Loucy (cell line): ENCODE data around the gene FOXO4.

Source experiments
- H2AFZ ChIP-seq: fragments of 200-600 bp; sonication (generic); 2 replicates; pipeline ENCODE4 v1.6.0; 2016; ENCODE audit warnings: antibody characterized with exemption, mild to moderate bottlenecking, low read length, moderate library complexity
- H3F3A ChIP-seq: fragments of 200-600 bp; 2 replicates; pipeline ENCODE4 v1.6.0; 2016; ENCODE audit warnings: antibody characterized with exemption, low read depth, mild to moderate bottlenecking
- H3K27me3 ChIP-seq: fragments of 200-600 bp; sonication (generic); 2 replicates; pipeline ENCODE4 v1.6.1; 2014; ENCODE audit warnings: low read length, mild to moderate bottlenecking; ENCODE audit not compliant: insufficient read depth, poor library complexity, severe bottlenecking
- H3K36me3 ChIP-seq: fragments of 200-600 bp; sonication (generic); 2 replicates; pipeline ENCODE4 v1.6.1; 2016; ENCODE audit warnings: low read length; ENCODE audit not compliant: insufficient read depth
- H3K4me1 ChIP-seq: fragments of 200-600 bp; sonication (generic); 2 replicates; pipeline ENCODE4 v1.5.1; 2014; ENCODE audit warnings: low read length, mild to moderate bottlenecking; ENCODE audit not compliant: insufficient read depth, poor library complexity, severe bottlenecking
- H3K4me2 ChIP-seq: fragments of 200-600 bp; sonication (generic); 2 replicates; pipeline ENCODE4 v1.6.0; 2014; ENCODE audit warnings: antibody characterized with exemption, low read length, low read depth, mild to moderate bottlenecking; ENCODE audit not compliant: poor library complexity, severe bottlenecking
- H3K4me3 ChIP-seq: fragments of 200-600 bp; sonication (generic); 2 replicates; pipeline ENCODE4 v1.5.1; 2014; ENCODE audit warnings: low read length, mild to moderate bottlenecking, mixed read lengths; ENCODE audit not compliant: poor library complexity, severe bottlenecking
- H3K79me2 ChIP-seq: fragments of 200-600 bp; sonication (generic); 2 replicates; pipeline ENCODE4 v1.6.1; 2014; ENCODE audit warnings: low read length; ENCODE audit not compliant: insufficient read depth
- H3K9ac ChIP-seq: fragments of 200-600 bp; sonication (generic); 2 replicates; pipeline ENCODE4 v1.6.0; 2014; ENCODE audit warnings: mild to moderate bottlenecking, low read depth, low read length, moderate library complexity; ENCODE audit not compliant: poor library complexity, severe bottlenecking
- H3K9me2 ChIP-seq: fragments of 200-600 bp; sonication (generic); replicated peaks from 2 replicates; pipeline ENCODE4 v1.6.1; 2016; ENCODE audit warnings: low read depth, low read length, mixed read lengths
- H3K9me3 ChIP-seq: fragments of 200-600 bp; sonication (generic); 2 replicates; pipeline ENCODE4 v1.6.1; 2014; ENCODE audit warnings: mild to moderate bottlenecking, antibody characterized with exemption, low read length, low read depth; ENCODE audit not compliant: insufficient read depth
- H4K20me1 ChIP-seq: fragments of 200-600 bp; sonication (generic); 2 replicates; pipeline ENCODE4 v1.6.0; 2014; ENCODE audit warnings: antibody characterized with exemption, low read length, mild to moderate bottlenecking; ENCODE audit not compliant: insufficient read depth, poor library complexity, severe bottlenecking
- CTCF ChIP-seq: fragments of 200-600 bp; sonication (generic); conservative IDR thresholded peaks from 2 replicates; pipeline ENCODE4 v1.5.1; 2014; ENCODE audit warnings: mild to moderate bottlenecking, antibody characterized with exemption, low read length
- EZH2phosphoT487 ChIP-seq: fragments of 200-600 bp; IDR thresholded peaks from 2 replicates; pipeline ENCODE4 v1.6.1; 2018; ENCODE audit warnings: antibody characterized with exemption, mild to moderate bottlenecking, moderate library complexity, borderline replicate concordance

FOXO4 gene

GRCh38 chrX:71128166-71128833 is 32.6 kb downstream of the FOXO4 start:
- TF ChIP-seq EZH2phosphoT487 (no peak), CTCF (no peak)
- Histone ChIP-seq H3K4me1 (peaks cover 12% of the 10 kb centered on the region), H3K9me3 (no peaks in the 10 kb centered on the region), H2AFZ (no peak overlapping the region), H3K36me3 (peaks cover 62% of the 10 kb centered on the region; the same call in 1 of the 2 replicates), H4K20me1 (no peaks in the 10 kb centered on the region), H3K79me2 (peaks cover 7% of the 10 kb centered on the region; the same call in 1 of the 2 replicates), H3K4me3 (no peak overlapping the region), H3K4me2 (peak overlapping the region; percentile 27), H3K9ac (no peak overlapping the region), H3K9me2 (no peaks in the 10 kb centered on the region), H3K27me3 (no peaks in the 10 kb centered on the region), H3F3A (no peaks in the 10 kb centered on the region)

DNA sequence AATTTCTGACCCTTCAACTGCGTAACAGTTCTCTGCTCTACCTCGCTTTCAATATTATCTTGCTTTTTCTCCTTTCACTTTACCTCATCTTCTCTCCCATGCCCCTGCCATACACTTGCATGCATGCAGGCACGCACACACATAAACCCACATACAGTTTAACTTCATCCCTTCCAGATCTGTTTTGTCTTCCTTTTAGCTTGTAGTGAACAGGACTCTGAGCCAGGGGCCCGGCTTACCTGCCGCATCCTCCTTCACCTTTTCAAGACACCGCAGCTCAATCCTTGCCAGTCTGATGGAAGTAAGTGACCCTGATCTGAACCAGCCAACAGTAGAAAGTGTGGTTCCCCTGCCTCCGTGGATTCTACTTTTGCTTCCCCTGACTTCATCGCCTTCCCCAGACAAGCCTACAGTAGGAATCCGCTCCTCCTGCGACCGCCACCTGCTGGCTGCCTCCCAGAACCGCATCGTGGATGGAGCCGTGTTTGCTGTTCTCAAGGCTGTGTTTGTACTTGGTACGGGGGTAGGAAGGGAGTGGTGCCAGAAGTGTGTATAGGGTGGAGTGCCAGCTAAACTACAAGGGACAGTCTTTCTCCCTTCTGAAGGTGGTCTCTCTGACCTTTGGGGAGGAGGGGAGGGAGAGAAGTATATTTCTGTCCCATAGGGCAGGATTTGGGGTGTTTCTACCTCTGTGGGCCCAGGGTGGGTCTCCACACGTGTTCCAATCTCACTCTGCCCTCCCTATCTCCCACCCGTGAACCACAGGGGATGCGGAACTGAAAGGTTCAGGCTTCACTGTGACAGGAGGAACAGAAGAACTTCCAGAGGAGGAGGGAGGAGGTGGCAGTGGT is 33.5 kb downstream of the FOXO4 start:
- Histone ChIP-seq H3K4me2 (peak overlapping the region; percentile 27), H3K9me3 (no peaks in the 10 kb centered on the region), H3K79me2 (peaks cover 7% of the 10 kb centered on the region; the same call in 1 of the 2 replicates), H3F3A (no peaks in the 10 kb centered on the region), H3K9ac (peak overlapping the region; percentile 48), H3K9me2 (no peaks in the 10 kb centered on the region), H2AFZ (no peak overlapping the region), H3K27me3 (no peaks in the 10 kb centered on the region), H3K36me3 (peaks cover 60% of the 10 kb centered on the region; the same call in 1 of the 2 replicates), H3K4me3 (no peak overlapping the region), H4K20me1 (no peaks in the 10 kb centered on the region), H3K4me1 (peaks cover 12% of the 10 kb centered on the region)
- TF ChIP-seq EZH2phosphoT487, result no peak
- TF ChIP-seq CTCF, result peak; percentile 74

- H3K4me2 ChIP-seq, result no peak overlapping the region
- no peaks in the 10 kb centered on the region for H3K9me2 ChIP-seq
- no peaks in the 10 kb centered on the region for H3F3A ChIP-seq
- H4K20me1 ChIP-seq, result no peaks in the 10 kb centered on the region
- no peak overlapping the region for H2AFZ ChIP-seq
- H3K27me3 ChIP-seq, result no peaks in the 10 kb centered on the region
- peaks cover 66% of the 10 kb centered on the region; the same call in 1 of the 2 replicates for H3K36me3 ChIP-seq
- no peaks in the 10 kb centered on the region for H3K9me3 ChIP-seq
- TF ChIP-seq EZH2phosphoT487 (no peak), CTCF (no peak)
- peaks cover 8% of the 10 kb centered on the region for H3K4me1 ChIP-seq
- no peak overlapping the region for H3K4me3 ChIP-seq
- H3K79me2 ChIP-seq, result peaks cover 7% of the 10 kb centered on the region; the same call in 1 of the 2 replicates
- H3K9ac ChIP-seq, result no peak overlapping the region
Measured at GRCh38 chrX:71131510-71131909, 35.9 kb downstream of the FOXO4 start.
